ENCODE data around the gene ZBED5. TPM values are rescaled to one million over a fixed set of nuclear protein-coding genes. Genes with fewer than 3 reads are reported as not detected.
"Not testable (repeated sequence)": the region's sequence is repeated elsewhere in the genome, so short reads cannot be mapped to it uniquely, and the experiment has no call there.

The ZBED5 gene
- total RNA-seq, 2 donors from 2014 or later = 39.2 to 40.5 TPM

DNA sequence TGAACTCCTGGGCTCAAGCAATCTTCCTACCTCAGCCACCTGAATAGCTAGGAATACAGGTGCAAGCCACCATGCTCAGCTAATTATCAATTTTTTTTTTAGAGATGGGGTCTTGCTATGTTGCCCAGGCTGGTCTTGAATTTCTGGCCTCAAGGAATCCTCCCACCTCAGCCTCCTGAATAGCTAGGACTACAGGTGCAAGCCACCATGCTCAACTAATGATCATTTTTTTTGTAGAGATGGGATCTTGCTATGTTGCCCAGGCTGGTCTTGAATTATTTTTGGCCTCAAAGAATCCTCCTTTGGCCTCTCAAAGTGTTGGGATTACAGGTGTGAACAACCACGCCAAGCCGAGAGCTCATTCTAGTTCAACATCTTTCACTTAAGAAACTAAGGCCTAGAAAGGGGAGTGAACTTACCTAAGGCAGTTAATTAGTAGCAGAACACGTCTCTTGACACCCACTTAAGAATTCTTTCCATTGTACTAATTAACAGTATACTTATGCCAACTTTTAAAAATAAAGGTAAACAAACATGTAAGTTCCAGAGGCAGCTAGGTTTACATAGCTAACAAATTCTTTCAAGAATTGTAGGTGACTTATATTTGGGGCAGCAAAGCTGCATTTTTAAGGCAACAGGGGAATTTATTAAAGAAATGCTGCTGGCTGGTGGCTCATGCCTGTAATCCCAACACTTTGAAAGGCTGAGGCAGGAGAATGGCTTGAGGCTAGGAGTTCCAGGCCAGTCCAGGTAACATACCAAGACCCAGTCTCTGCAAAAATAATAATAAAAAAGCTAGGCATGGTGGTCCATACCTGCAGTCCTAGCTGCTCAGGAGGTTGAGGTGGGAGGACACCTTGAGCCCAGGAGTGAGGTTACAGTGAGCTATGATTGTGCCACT lies 9.6 kb downstream of the ZBED5 start:
- DNase-seq (ENCODE audit: low spot score) = no peak
- intact Hi-C loops (cut with DNase I) = no loop called here

DNA sequence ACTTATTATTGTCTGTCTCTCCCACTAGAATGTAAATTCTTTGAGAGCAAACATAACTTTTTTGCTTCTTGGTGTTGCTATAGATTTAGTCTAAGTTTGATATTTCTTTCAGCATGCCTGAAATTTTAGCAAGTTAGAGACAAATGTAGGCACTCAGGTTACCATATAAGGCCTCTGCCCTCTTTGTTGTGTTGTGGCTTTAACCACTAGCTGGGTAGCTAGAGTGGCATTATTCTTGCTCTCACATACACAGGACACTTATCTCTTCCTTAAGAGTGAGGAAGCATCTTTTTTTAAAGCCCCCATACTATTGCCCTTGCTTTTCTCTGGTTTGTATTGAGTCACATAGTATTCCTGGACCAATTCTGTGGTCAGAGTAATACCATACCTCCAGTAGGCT lies 11.2 kb downstream of the ZBED5 start:
- no peak for DNase-seq (ENCODE audit: low spot score)
- intact Hi-C loops (cut with DNase I) = no loop called here

DNA sequence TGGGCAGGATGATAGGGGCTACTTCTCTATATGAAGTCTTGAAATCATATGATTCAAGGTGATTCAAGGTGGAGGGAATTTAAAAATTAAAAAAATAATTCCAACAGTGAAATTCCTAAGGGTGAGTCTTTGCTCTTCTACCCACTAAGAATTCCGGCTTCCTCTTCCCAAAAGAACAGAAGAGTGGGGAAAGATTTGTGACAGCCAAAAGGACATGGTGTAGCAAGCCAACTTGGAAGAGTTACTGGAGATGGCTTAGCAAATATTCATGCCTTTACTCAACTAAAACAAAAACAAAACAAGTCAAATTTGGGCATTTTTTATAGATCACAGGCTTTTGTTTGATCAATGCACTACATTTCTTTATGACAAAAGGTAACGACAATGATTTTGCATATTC lies 12.3 kb downstream of the ZBED5 start:
- intact Hi-C loops (cut with DNase I) = no loop called here

DNA sequence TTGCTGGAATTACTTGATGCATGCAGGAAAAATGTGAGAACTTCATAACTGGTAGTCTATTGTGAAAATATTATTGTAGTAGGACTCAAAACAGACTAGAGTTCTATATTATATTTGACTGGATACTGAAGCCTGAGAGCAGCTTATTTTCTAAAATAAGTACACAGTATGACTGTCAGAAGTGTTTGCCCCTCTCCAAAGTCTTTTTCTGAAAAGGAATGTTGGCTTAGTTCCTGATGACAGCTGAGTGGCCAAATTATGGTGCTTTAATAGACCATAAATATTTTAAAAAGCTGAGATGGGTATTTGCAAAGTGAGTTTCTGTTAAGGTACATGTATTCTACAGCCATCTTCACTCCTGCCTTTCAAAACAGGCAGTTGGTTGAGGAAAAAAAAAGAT lies 13.1 kb downstream of the ZBED5 start:
- no peak for DNase-seq (ENCODE audit: low spot score)
- intact Hi-C loops (cut with DNase I) = loop anchor here in 1 of 2 donors (5.0 kb wide), 1 partner anchor 458 kb away; no protein-coding TSS in a partner anchor

More for the DNA sequence above, 12.3 kb downstream of the ZBED5 start:
- no peak for DNase-seq (ENCODE audit: low spot score)

DNA sequence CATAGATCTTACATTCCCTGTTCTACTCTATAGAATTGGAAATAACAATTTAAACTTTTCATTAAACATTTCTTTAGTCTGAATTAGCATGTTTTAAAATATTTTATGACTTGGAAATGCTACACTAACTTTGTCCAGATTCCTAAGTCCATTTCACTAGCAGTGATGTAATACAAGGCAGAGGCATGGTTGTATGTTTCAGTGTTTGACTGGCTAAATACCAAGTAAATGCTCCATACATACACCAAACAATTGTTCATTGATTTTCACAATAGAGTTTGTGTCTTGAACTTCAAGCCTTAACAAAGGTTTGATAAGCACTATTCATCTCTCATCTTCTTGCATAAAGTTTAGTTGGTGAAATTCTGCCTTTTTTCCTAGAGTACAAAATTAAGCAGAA lies 13.5 kb downstream of the ZBED5 start:
- intact Hi-C loops (cut with DNase I) = loop anchor here in 1 of 2 donors (5.0 kb wide), 1 partner anchor 458 kb away; no protein-coding TSS in a partner anchor
- DNase-seq (ENCODE audit: low spot score) = no peak

DNA sequence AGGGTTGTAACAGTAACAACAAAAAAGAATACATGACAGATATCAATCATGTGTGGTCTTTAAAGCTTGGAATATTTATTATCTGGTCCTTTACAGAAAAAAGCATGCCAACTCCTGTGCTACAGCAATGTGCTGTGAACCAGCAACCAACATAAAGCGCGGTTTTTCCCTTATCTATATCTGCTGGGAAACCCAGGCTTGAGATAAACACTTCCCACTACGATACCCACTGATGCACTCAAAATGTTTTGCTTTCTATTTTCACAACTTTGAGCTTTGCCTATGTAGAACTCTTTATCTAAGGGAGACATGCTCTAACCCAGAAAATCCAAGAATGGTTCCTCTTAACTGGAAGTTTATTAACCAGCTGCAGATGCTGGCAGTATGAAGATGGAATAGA lies 19.0 kb downstream of the ZBED5 start:
- intact Hi-C loops (cut with DNase I) = no loop called here
- no peak for DNase-seq (ENCODE audit: low spot score)

DNA sequence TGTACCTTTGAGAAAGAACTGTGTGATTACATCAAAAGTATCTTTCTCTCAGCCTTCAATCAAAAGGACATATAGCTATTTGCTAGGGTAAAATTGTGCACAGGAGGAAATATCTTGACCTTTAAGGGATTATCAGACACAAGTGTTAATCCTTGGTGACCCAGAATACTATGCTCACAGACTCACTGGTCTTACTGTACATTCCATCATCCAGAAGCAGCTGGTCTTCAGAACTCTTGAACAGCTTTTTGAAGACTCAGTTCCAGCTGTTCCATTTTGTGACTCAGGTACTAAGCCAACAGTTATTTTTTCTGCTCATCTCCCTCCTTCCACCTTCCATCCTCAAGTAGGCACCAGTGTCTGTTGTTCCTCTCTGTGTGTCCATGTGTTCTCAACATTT lies 19.8 kb downstream of the ZBED5 start:
- intact Hi-C loops (cut with DNase I) = no loop called here
- no peak for DNase-seq (ENCODE audit: low spot score)

DNA sequence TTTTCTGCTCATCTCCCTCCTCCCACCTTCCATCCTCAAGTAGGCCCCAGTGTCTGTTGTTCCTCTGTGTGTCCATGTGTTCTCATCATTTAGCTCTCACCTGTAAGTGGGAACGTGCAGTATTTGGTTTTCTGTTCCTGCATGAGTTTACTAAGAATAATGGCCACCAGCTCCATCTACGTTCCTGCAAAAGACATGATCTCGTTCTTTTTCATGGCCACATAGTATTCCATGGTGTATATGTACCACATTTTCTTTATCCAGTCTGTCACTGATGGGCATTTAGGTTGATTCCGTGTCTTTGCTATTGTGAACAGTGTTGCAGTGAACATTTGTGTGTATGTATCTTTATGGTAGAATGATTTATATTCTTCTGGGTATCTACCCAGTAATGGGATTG lies 21.0 kb downstream of the ZBED5 start:
- DNase-seq (ENCODE audit: low spot score); intact Hi-C loops (cut with DNase I): not testable (repeated sequence)

DNA sequence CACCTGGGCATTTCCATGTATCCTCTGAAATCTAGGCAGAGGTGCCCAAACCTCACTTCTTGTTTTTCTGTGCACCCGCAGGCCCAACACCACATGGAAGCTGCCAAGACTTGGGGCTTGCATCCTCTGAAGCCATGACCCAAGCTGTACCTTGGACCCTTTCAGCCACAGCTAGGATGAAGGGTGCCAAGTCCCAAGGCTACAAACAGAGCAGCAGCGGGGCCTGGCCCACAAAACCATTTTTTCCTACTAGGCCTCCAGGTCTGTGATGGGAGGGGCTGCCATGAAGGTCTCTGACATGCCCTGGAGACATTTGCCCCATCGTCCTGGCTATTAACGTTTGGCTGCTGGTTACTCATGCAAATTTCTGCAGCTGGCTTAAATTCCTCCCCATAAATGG lies 28.7 kb downstream of the ZBED5 start:
- intact Hi-C loops (cut with DNase I) = no loop called here
- no peak for DNase-seq (ENCODE audit: low spot score)

DNA sequence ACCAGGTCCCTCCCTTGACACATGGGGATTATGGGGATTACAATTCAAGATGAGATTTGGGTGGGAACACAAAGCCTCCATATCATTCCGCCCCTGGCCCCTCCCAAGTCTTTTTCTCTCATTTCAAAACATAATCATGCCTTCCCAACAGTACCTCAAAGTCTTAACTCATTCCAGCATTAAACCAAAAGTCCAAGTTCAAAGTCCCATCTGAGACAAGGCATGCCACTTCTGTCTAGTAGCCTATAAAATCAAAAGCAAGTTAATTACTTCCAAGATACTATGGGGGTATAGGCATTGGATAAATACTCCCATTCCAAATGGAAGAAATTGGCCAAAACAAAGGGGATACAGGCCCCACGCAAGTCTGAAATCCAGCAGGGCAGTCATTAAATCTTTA lies 29.5 kb downstream of the ZBED5 start:
- intact Hi-C loops (cut with DNase I) = no loop called here
- DNase-seq (ENCODE audit: low spot score) = no peak

DNA sequence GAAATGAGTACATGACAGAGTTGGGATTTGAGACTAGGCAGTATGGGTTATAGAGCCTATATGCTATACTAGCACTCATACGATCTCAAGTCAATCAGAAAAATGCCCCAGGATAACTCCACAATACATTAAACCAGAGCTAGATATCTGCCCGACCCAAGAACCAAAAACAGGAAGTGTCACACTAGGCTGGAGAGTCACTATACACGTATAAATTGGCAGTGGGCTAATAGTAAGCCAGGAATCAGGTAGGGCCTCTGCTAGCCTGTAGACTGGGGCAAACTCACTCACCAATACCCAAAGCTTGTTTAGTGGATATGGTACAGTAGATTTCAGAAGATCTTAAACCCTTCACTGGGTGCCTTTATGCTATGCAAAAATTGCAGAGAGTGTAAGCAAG lies 33.0 kb downstream of the ZBED5 start:
- intact Hi-C loops (cut with DNase I) = no loop called here
- no peak for DNase-seq (ENCODE audit: low spot score)

DNA sequence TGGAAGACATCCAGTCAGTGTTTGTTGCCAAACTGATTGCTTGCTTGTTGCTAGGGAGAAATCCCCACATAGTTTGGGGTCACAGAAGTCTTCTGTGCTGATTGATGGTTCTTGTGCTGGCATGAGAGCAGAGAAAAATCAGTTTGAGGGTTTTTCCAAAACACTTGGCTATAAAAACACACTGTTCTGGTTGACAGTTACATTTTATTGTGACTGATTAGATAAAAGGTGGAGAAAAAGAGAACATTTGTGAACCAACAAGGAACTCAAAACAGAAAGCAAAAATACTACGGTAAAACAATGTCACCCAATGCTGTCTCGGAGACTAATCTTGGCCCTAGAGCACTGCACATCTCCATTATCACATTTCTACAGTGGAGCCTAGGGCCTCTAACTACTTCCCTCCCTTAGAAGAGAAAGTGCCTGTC lies 34.7 kb downstream of the ZBED5 start:
- DNase-seq (ENCODE audit: low spot score) = no peak
- intact Hi-C loops (cut with DNase I) = no loop called here

DNA sequence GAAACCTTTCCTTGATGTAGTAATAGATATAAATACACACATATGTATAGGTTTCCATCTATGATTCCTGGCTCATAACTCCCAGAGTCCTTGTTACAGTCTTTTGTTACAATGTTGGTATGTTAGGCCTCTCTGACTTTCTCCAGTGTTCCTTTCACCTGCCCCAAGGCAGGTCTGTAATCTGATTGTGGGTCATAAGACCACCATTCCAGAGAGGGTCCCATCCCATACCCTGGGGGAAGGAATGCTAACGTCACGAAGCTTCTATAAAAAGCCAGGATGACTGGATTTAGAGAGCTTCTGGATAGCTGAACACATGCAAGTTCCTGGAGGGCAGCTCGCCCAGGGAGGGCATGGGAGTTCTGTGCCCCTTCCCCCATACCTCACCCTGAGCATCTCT lies 35.4 kb downstream of the ZBED5 start:
- DNase-seq (ENCODE audit: low spot score); intact Hi-C loops (cut with DNase I): not testable (repeated sequence)

DNA sequence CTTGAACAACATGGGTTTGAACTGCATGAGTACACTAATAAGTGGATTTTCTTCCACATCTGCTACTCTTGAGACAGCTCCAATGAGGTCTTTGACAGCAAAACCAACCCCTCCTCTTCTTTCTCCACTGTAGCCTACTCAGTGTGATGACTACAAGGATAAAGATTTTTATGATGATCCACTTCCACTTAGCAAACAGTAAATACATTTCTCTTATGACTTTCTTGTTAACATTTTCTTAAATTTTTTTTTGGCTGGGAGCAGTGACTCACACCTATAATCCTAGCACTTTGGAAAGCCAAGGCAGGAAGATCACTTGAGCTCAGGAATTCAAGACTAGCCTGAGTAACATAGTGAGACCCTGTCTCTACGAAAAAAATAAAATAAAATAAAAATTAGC lies 39.3 kb downstream of the ZBED5 start:
- intact Hi-C loops (cut with DNase I) = no loop called here
- no peak for DNase-seq (ENCODE audit: low spot score)

DNA sequence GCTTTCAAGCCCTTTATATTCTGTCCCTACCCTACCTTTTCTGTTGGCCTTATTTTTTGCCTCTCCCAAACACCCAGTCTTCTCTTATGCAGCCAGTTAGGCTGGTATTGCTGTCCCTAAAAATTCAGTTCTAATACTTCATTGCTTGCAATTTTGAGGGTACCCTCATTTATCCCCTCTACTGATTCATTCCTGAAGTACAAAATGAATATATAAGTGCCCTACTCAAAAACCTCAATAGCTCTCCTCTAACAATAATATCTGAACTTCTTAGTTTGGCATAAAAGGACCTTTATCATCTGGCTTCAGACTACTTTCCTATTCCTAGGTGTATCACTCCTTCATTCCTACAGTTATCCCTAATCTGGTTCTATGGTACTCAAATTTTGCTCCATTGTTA lies 43.9 kb downstream of the ZBED5 start:
- DNase-seq (ENCODE audit: low spot score) = no peak
- intact Hi-C loops (cut with DNase I) = no loop called here

DNA sequence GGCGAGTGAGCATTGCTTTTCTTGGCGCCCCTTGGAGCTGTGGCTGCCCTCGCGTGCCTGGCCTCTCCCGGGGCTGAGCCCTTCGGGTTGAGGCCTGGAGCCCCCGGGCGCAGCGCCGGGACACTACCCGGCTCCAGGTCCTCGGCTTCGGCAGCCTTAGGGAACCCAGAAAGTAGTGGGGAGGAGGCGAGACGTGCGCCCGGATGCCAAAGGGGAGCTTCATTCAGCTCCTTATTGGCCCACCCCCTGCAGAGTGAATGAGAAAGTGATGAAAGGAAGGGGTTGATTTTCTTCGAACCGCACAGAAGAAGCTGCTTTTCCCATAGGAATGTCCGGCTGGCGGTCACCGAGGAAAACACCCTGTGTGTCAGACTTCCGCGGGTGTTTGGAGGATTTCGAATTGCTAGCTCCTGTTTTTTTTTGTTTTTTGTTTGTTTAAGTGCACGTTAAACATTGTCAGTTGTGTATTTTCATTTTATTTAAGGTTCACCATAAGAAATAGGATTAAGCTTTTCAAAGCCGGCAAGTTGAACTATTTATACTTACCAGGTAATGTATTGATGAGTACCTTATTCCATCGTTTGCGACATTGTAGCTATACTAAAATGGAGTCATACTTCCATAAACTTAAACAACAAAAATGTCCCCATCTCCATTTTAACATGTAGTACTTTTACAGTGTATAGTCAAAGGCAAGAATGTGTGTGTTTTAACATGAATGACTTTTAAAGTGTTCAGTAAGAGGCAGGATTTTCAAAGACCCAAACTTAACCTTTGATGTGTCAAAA lies 48.3 kb downstream of the ZBED5 start:
- no peak for DNase-seq (ENCODE audit: low spot score)

DNA sequence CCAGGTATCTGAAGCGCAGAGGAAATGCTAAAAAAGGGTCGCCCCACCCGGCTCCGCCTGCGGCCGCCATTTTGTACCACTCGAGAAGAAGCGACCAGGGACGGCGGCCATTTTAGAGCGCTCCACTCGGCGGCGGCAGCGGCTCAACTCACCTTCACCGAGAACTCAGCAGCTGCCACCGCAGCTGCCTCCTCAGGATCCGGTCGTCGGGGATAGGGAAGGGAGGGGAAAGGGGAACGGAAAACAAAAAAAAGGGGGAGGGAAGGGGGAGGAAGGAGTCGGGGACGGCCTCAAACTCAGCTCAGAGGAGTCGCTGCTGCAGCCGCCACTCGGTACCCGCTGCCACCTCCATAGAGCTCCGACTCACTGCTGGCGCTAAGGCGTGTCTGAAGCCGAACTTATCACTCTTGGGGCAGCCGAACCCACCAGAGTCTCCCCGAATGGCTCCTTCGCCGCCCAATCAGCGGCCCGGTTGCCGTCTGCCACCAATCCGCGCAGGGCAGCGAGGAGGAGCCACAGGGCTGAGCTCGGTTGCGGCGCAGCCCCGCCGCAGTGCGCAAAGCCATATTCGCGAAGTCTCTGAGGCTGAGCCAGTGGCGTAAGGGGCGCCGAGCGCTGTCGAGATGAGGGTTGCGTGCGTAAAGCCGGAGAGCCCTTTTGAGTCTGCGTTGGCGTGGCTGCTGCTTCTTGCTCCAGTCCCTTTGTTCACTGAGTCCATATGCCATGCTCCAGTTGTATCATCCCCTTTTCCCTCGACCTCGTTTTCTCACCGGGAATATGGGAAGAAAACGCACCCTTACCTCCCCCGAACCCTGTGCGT lies 49.1 kb downstream of the ZBED5 start, which contains the start of gene EIF4G2:
Gene EIF4G2, minus strand, starts transcription at position 374 of the 820 bp plus-strand sequence.
- intact Hi-C loops (cut with DNase I) = loop anchor here in 1 of 2 donors (5.0 kb wide), 2 partner anchors 49 to 124 kb away; partner anchors contain the start of gene ZBED5
- DNase-seq (ENCODE audit: low spot score) = peak; percentile 99

More for the DNA sequence above, 48.3 kb downstream of the ZBED5 start:
- intact Hi-C loops (cut with DNase I) = loop anchor here in 1 of 2 donors (5.0 kb wide), 2 partner anchors 48 to 123 kb away; partner anchors contain the start of gene ZBED5

DNA sequence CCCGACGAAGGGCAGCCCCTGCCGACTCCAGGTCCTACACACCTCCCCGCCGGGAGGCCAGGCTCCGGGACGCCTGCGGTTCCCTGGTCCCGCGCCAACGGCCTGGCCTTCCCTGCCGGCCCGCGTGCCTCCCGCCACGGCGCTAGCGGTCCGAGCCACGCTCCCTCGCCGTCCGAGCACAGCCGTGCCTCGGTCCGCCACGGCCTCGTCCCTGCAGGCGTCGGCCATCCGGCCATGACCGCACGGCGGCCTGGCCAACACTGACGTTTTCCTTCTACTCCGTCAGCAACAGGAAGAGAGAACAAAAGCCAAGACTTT lies 49.7 kb downstream of the ZBED5 start:
- DNase-seq (ENCODE audit: low spot score) = no peak
- intact Hi-C loops (cut with DNase I) = loop anchor here in 1 of 2 donors (5.0 kb wide), 2 partner anchors 49 to 124 kb away; partner anchors contain the start of gene ZBED5
